ENCODE results near the gene ANKRD13D.

DNA sequence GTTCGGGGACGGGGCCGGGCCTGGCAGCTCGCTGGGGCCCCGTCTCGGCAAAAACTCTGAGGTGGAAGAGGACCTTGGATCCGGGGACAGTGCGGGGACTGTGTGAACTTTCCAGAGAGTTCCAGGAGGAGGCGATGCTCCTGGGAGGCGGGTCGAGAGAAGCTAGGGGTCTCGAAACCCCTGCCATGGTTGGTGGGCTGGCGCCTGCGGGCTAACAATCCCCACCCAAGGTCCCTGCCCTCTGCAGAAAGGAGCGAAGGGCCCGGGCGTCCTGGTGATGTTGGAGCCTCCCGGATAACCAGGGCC, 27.5 kb upstream of the ANKRD13D start:
- TF ChIP-seq, protein P1, sequence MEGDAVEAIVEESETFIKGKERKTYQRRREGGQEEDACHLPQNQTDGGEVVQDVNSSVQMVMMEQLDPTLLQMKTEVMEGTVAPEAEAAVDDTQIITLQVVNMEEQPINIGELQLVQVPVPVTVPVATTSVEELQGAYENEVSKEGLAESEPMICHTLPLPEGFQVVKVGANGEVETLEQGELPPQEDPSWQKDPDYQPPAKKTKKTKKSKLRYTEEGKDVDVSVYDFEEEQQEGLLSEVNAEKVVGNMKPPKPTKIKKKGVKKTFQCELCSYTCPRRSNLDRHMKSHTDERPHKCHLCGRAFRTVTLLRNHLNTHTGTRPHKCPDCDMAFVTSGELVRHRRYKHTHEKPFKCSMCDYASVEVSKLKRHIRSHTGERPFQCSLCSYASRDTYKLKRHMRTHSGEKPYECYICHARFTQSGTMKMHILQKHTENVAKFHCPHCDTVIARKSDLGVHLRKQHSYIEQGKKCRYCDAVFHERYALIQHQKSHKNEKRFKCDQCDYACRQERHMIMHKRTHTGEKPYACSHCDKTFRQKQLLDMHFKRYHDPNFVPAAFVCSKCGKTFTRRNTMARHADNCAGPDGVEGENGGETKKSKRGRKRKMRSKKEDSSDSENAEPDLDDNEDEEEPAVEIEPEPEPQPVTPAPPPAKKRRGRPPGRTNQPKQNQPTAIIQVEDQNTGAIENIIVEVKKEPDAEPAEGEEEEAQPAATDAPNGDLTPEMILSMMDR (IDR thresholded peaks at IDR 0.05 in 4 of 5, conservative IDR thresholded peaks at IDR 0.05 in 1 of 5), result no peak
- TF ChIP-seq POLR2A (IDR thresholded peaks at IDR 0.05), result no peak

Measured in gastrocnemius medialis (tissue), 4 donors.